Caco-2 (cell line): ENCODE data around the gene ALPK3. TPM values are rescaled to one million over a fixed set of nuclear protein-coding genes. Genes with fewer than 3 reads are reported as not detected.

Source experiments
- BruUV-seq: library from RNA; stranded (reverse); fragments of 400-500 nt; replicated peaks from 2 replicates; lab custom pipeline; 2021; lab: Mats Ljungman, UMichigan
- CTCF ChIA-PET: fragments of 300-600 bp; sonication (Branson Sonifier 250); formaldehyde crosslinking; loops from one replicate; lab custom pipeline; 2022; ENCODE audit warnings: antibody characterized with exemption; lab: Charles Lee
- POLR2A ChIA-PET: fragments of 300-600 bp; sonication (Branson Sonifier 250); formaldehyde crosslinking; loops from one replicate; lab custom pipeline; 2022; ENCODE audit warnings: antibody characterized with exemption; lab: Charles Lee
- DNase-seq, 2 experiments: peaks; one replicate each; pipeline versions ENCODE4 v3.0.0 to v3.0.0-alpha.2; 2020 to 2022
- H3K27me3 ChIP-seq: replicated peaks from 2 replicates; pipeline ENCODE4 v1.6.0; 2011; ENCODE audit warnings: low read length; ENCODE audit not compliant: control insufficient read depth, insufficient read depth
- H3K36me3 ChIP-seq: 2 replicates; pipeline ENCODE4 v1.5.1; 2011; ENCODE audit warnings: low read length; ENCODE audit not compliant: control insufficient read depth, insufficient read depth
- H3K4me1 ChIP-seq: fragments of 250-450 bp; sonication (Bioruptor Pico); 2 replicates; pipeline ENCODE4 v1.5.1; 2020; ENCODE audit warnings: mild to moderate bottlenecking
- H3K4me3 ChIP-seq: 2 replicates; pipeline ENCODE4 v1.5.1; 2011; ENCODE audit warnings: low read depth, mild to moderate bottlenecking, control low read depth, low read length
- H3K9me3 ChIP-seq: fragments of 250-450 bp; sonication (Bioruptor Pico); 2 replicates; pipeline ENCODE4 v1.5.1; 2020; ENCODE audit warnings: mild to moderate bottlenecking, moderate library complexity
- H3K27ac Mint-ChIP-seq: one replicate; pipeline ENCODE4 v1.8.0; 2022; ENCODE audit warnings: mixed read lengths; ENCODE audit not compliant: unreplicated experiment
- H3K27me3 Mint-ChIP-seq: one replicate; pipeline ENCODE4 v1.8.0; 2022; ENCODE audit warnings: mixed read lengths; ENCODE audit not compliant: insufficient read depth, unreplicated experiment
- H3K36me3 Mint-ChIP-seq: one replicate; pipeline ENCODE4 v1.8.0; 2022; ENCODE audit warnings: mild to moderate bottlenecking, mixed read lengths; ENCODE audit not compliant: insufficient read depth, unreplicated experiment
- H3K4me1 Mint-ChIP-seq: one replicate; pipeline ENCODE4 v1.8.0; 2022; ENCODE audit warnings: low read depth, mixed read lengths; ENCODE audit not compliant: unreplicated experiment
- H3K4me3 Mint-ChIP-seq: one replicate; pipeline ENCODE4 v1.8.0; 2022; ENCODE audit warnings: mild to moderate bottlenecking, moderate library complexity, mixed read lengths; ENCODE audit not compliant: unreplicated experiment
- H3K9me3 Mint-ChIP-seq: one replicate; pipeline ENCODE4 v1.8.0; 2022; ENCODE audit warnings: mixed read lengths; ENCODE audit not compliant: unreplicated experiment
- CTCF ChIP-seq, 2 experiments: fragments of 200-600 bp in 1 of 2; IDR thresholded peaks; 1 replicate in 1 of 2; 2 replicates in 1 of 2; pipeline versions ENCODE4 v1.5.1 to v1.8.0; 2011 to 2022; ENCODE audit warnings: antibody characterized with exemption in 1 of 2, control low read depth in 1 of 2, inconsistent platforms in 1 of 2, low read depth in 1 of 2, low read length in 1 of 2, mild to moderate bottlenecking in 1 of 2, moderate library complexity in 1 of 2; ENCODE audit not compliant: insufficient read depth in 1 of 2, severe bottlenecking in 1 of 2, unreplicated experiment in 1 of 2
- intact Hi-C: fragments of 100-400 bp; cut with micrococcal nuclease; formaldehyde crosslinking; loops from one replicate; pipeline ENCODE4 v1.10.0; 2022; ENCODE audit not compliant: unreplicated experiment
- total RNA-seq: library from RNA; stranded (reverse); gene quantifications from 2 replicates; pipeline ENCODE4 v1.2.3, GENCODE V29; 2022

Gene ALPK3
- total RNA-seq, 1 experiment from 2014 or later = 0.43 TPM

DNA sequence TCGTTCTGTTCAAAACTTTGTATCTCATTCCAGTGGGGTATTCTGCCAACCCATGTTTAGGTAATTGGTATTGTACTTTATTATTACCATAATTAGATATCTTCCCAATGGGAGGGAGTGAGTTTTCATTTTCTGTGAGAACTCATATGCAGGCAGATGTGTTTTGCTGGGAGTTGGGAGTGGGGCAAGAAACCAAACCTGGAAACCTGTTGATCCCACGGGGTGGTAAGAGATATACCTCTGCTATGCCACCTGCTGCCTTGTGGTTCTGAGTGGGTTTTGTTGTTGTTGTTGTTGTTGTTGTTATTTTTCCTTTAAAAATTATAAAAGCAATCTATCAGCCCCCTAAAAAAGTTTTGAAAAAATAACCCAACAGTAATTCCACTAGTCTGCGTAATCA is 36.7 kb upstream of the ALPK3 start:
- intact Hi-C loops = no loop called here
- TF ChIP-seq CTCF (IDR thresholded peaks at IDR 0.05; ENCODE audit: insufficient read depth in 1 of 2, low read depth in 1 of 2, low read length in 1 of 2, severe bottlenecking in 1 of 2, unreplicated experiment in 1 of 2) = no peak
- BruUV-seq = no TSS peak
- ChIA-PET CTCF (no interaction called here), POLR2A (no interaction called here)
- Histone ChIP-seq H3K27me3 (no peaks in the 10 kb centered on the region), H3K4me1 (no peaks in the 10 kb centered on the region), H3K4me3 (no peak overlapping the region), H3K36me3 (no peaks in the 10 kb centered on the region), H3K9me3 (no peaks in the 10 kb centered on the region)
- no peaks in the 10 kb centered on the region for H3K9me3 Mint-ChIP-seq
- DNase-seq = no peak
- peaks cover 47% of the 10 kb centered on the region for H3K36me3 Mint-ChIP-seq
- H3K27me3 Mint-ChIP-seq = no peaks in the 10 kb centered on the region
- no peak overlapping the region for H3K4me3 Mint-ChIP-seq
- peaks cover 7% of the 10 kb centered on the region for H3K4me1 Mint-ChIP-seq
- no peak overlapping the region for H3K27ac Mint-ChIP-seq

DNA sequence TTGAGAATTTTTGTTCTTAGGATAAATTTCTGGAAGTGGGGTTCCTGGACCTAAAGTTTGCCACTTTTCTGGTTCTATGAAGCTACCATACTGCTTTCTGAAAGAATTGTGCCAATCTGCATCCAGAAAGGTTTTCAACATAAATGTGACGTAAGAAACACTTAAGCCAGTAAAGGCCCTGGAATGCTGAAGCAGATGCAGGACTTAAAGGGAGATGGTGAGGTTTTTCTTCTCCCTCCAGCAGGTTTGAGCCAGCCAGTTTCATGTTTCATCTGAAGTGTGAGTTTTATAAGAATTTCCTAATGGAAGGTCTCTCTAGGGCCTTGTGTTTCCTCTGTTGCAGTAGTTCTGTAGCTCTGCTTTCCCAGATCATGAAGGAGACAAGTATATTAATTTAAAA is 35.7 kb upstream of the ALPK3 start:
- POLR2A ChIA-PET = no interaction called here
- TF ChIP-seq CTCF (IDR thresholded peaks at IDR 0.05; ENCODE audit: insufficient read depth in 1 of 2, low read depth in 1 of 2, low read length in 1 of 2, severe bottlenecking in 1 of 2, unreplicated experiment in 1 of 2) = no peak

DNA sequence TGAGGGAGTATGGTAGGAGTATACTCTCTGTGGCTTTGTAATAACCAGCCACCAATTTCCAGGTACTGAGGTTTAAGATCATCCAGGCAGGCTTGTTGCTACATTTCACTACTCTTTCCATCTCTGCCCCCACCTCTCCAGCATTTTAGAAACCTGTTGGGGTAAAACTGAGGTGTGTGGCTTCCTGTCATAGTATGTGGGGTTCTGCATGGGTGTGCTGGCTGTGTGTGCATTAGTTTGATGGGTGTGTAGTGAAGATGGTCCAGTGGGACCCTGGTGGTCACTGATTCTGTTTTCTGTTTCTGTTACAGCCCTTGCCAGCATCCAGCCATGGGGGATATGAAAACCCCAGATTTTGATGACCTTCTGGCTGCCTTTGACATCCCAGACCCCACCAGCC is 34.8 kb upstream of the ALPK3 start:
- H3K27ac Mint-ChIP-seq = no peak overlapping the region

More for the DNA sequence above, 35.7 kb upstream of the ALPK3 start:
- CTCF ChIA-PET = no interaction called here
- Mint-ChIP-seq H3K27me3 (no peaks in the 10 kb centered on the region), H3K27ac (no peak overlapping the region), H3K9me3 (no peaks in the 10 kb centered on the region), H3K36me3 (peaks cover 55% of the 10 kb centered on the region), H3K4me3 (no peak overlapping the region), H3K4me1 (peaks cover 7% of the 10 kb centered on the region)
- intact Hi-C loops = no loop called here
- Histone ChIP-seq H3K27me3 (no peaks in the 10 kb centered on the region), H3K9me3 (no peaks in the 10 kb centered on the region), H3K4me1 (no peaks in the 10 kb centered on the region), H3K36me3 (no peaks in the 10 kb centered on the region; the same call in 1 of the 2 replicates), H3K4me3 (no peak overlapping the region)
- no peak for DNase-seq
- BruUV-seq = no TSS peak

More for the DNA sequence above, 34.8 kb upstream of the ALPK3 start:
- DNase-seq = no peak
- BruUV-seq = no TSS peak
- ChIA-PET POLR2A (no interaction called here), CTCF (no interaction called here)
- no peaks in the 10 kb centered on the region for H3K9me3 ChIP-seq
- TF ChIP-seq CTCF (IDR thresholded peaks at IDR 0.05; ENCODE audit: insufficient read depth in 1 of 2, low read depth in 1 of 2, low read length in 1 of 2, severe bottlenecking in 1 of 2, unreplicated experiment in 1 of 2) = no peak
- intact Hi-C loops = no loop called here
- Mint-ChIP-seq H3K9me3 (no peaks in the 10 kb centered on the region), H3K27me3 (no peaks in the 10 kb centered on the region), H3K36me3 (peaks cover 60% of the 10 kb centered on the region), H3K4me1 (peaks cover 7% of the 10 kb centered on the region), H3K4me3 (no peak overlapping the region)
- no peaks in the 10 kb centered on the region; the same call in 1 of the 2 replicates for H3K36me3 ChIP-seq
- H3K27me3 ChIP-seq = no peaks in the 10 kb centered on the region
- H3K4me1 ChIP-seq = no peaks in the 10 kb centered on the region
- H3K4me3 ChIP-seq = no peak overlapping the region
